ENCODE results near the gene IRF7. TPM values are rescaled to one million over a fixed set of nuclear protein-coding genes. Genes with fewer than 3 reads are reported as not detected.
"Not testable (repeated sequence)": the region's sequence is repeated elsewhere in the genome, so short reads cannot be mapped to it uniquely, and the experiment has no call there.

Gene IRF7
- total RNA-seq, 4 donors from 2014 or later: 9.0 to 37.7 (median 27.5) TPM

GRCh38 chr11:653837-654236, 38.1 kb upstream of the IRF7 start:
- WGBS, 2 donors: 89 to 91% methylated on average over 15 of the region's 15 CpGs
- Histone ChIP-seq H3K9me3 (no peaks in the 10 kb centered on the region), H3K4me1 (no peaks in the 10 kb centered on the region), H3K27me3 (no peaks in the 10 kb centered on the region), H3K27ac (no peak overlapping the region), H3K4me3 (no peak overlapping the region), H3K36me3 (peaks cover 0 to 74% (median under 1%) of the 10 kb centered on the region in 3 donors)
- DNase-seq (ENCODE audit: low spot score in 2 of 2): no peak
- TF ChIP-seq CTCF (IDR thresholded peaks at IDR 0.05) (no peak), POLR2A (IDR thresholded peaks at IDR 0.05) (no peak), EP300 (IDR thresholded peaks at IDR 0.05) (no peak)

- not testable (repeated sequence) for H3K9me3 ChIP-seq; H3K27ac ChIP-seq; H3K4me1 ChIP-seq; H3K27me3 ChIP-seq; DNase-seq (ENCODE audit: low spot score in 2 of 2); H3K4me3 ChIP-seq
- 83 to 85% methylated on average over 14 of the region's 14 CpGs for WGBS, 2 donors
- H3K36me3 ChIP-seq: peaks cover 0 to 70% (median 0%) of the 10 kb centered on the region in 3 donors
These were observed 37.4 kb upstream of the IRF7 start for GRCh38 chr11:653136-653535.

GRCh38 chr11:650482-650881, 34.7 kb upstream of the IRF7 start:
- Histone ChIP-seq H3K36me3 (peaks cover 0 to 68% (median 0%) of the 10 kb centered on the region in 3 donors), H3K27ac (no peak overlapping the region), H3K27me3 (no peaks in the 10 kb centered on the region), H3K4me3 (no peak overlapping the region), H3K4me1 (no peaks in the 10 kb centered on the region), H3K9me3 (no peaks in the 10 kb centered on the region)
- DNase-seq (ENCODE audit: low spot score in 2 of 2): no peak
- 81 to 88% methylated on average over 10 of the region's 10 CpGs for WGBS, 2 donors
- TF ChIP-seq POLR2A (IDR thresholded peaks at IDR 0.05) (no peak), CTCF (IDR thresholded peaks at IDR 0.05) (no peak), EP300 (IDR thresholded peaks at IDR 0.05) (no peak)

GRCh38 chr11:647672-648158, 32.0 kb upstream of the IRF7 start:
- WGBS, 2 donors: 74 to 77% methylated on average over 10 to 11 of the region's 14 CpGs
- H3K9me3 ChIP-seq; H3K27ac ChIP-seq; H3K27me3 ChIP-seq; H3K4me3 ChIP-seq; DNase-seq (ENCODE audit: low spot score in 2 of 2); H3K4me1 ChIP-seq: not testable (repeated sequence)
- peaks cover 0 to 67% (median 4%) of the 10 kb centered on the region in 3 donors for H3K36me3 ChIP-seq

- H3K9me3 ChIP-seq: no peaks in the 10 kb centered on the region
- H3K27me3 ChIP-seq: no peaks in the 10 kb centered on the region
- H3K4me1 ChIP-seq: no peaks in the 10 kb centered on the region
- DNase-seq (ENCODE audit: low spot score in 2 of 2): no peak
- H3K36me3 ChIP-seq: peaks cover 0 to 70% (median 4%) of the 10 kb centered on the region in 3 donors
- TF ChIP-seq POLR2A (IDR thresholded peaks at IDR 0.05) (no peak), EP300 (IDR thresholded peaks at IDR 0.05) (no peak), CTCF (IDR thresholded peaks at IDR 0.05) (no peak)
- 75 to 77% methylated on average over 14 of the region's 14 CpGs for WGBS, 2 donors
- no peak overlapping the region for H3K4me3 ChIP-seq
- H3K27ac ChIP-seq: no peak overlapping the region
These were observed 30.5 kb upstream of the IRF7 start for GRCh38 chr11:646214-646613.

GRCh38 chr11:645536-645935, 29.8 kb upstream of the IRF7 start:
- Histone ChIP-seq H3K9me3 (no peaks in the 10 kb centered on the region), H3K27ac (no peak overlapping the region), H3K36me3 (peaks cover 0 to 70% (median 4%) of the 10 kb centered on the region in 3 donors), H3K27me3 (no peaks in the 10 kb centered on the region), H3K4me1 (no peaks in the 10 kb centered on the region), H3K4me3 (no peak overlapping the region)
- 82 to 86% methylated on average over 16 of the region's 16 CpGs for WGBS, 2 donors
- no peak for DNase-seq (ENCODE audit: low spot score in 2 of 2)
- TF ChIP-seq EP300 (IDR thresholded peaks at IDR 0.05) (no peak), POLR2A (IDR thresholded peaks at IDR 0.05) (no peak), CTCF (IDR thresholded peaks at IDR 0.05) (no peak)

All from tibial nerve (tissue), 4 donors.